Kidney (tissue), 14 donors: ENCODE data around the gene SCARB1. TPM values are rescaled to one million over a fixed set of nuclear protein-coding genes. Genes with fewer than 3 reads are reported as not detected.
A peak's percentile ranks its signal among the peaks of the same experiment; 100 is the strongest.

Experiments used
- DNase-seq, 5 donors: peaks; one replicate each; pipeline ENCODE4 v3.0.0-alpha.2; 2013 to 2020
- FAIRE-seq: peaks from 2 replicates; lab custom pipeline; 2012; peaks lifted over from hg19 to GRCh38; lab: Jason Lieb, UNC
- H3K27ac ChIP-seq, 2 donors: one replicate each; pipeline ENCODE4 v1.7.0; 2013; ENCODE audit warnings: low read depth in 2 of 2, low read length in 2 of 2, inconsistent platforms in 1 of 2
- H3K27me3 ChIP-seq: one replicate; pipeline ENCODE4 v1.7.1; 2013; ENCODE audit warnings: low read length, inconsistent platforms; ENCODE audit not compliant: control insufficient read depth, insufficient read depth
- H3K36me3 ChIP-seq, 3 donors: one replicate each; pipeline versions ENCODE4 v1.7.0 to v1.7.1; 2013; ENCODE audit warnings: low read length in 3 of 3, control low read depth in 1 of 3, inconsistent platforms in 1 of 3; ENCODE audit not compliant: insufficient read depth in 3 of 3, control insufficient read depth in 2 of 3
- H3K4me1 ChIP-seq, 3 donors: one replicate each; pipeline versions ENCODE4 v1.7.0 to v1.7.1; 2013; ENCODE audit warnings: low read length in 3 of 3, inconsistent platforms in 1 of 3, low read depth in 1 of 3; ENCODE audit not compliant: control insufficient read depth in 2 of 3, insufficient read depth in 2 of 3
- H3K4me3 ChIP-seq, 3 donors: one replicate each; pipeline versions ENCODE4 v1.7.0 to v1.8.1; 2013; ENCODE audit warnings: low read length in 3 of 3, control low read depth in 1 of 3, inconsistent platforms in 1 of 3
- H3K9ac ChIP-seq, 3 donors: one replicate each; pipeline versions ENCODE4 v1.7.0 to v1.7.1; 2013; ENCODE audit warnings: low read length in 3 of 3, control low read depth in 1 of 3, inconsistent platforms in 1 of 3
- H3K9me3 ChIP-seq, 3 donors: one replicate each; pipeline versions ENCODE4 v1.7.0 to v1.7.1; 2013; ENCODE audit warnings: low read length in 3 of 3, control low read depth in 1 of 3, inconsistent platforms in 1 of 3; ENCODE audit not compliant: control insufficient read depth in 2 of 3, insufficient read depth in 1 of 3
- CTCF ChIP-seq: IDR thresholded peaks from 3 replicates; pipeline ENCODE4 v1.5.1; 2012; ENCODE audit warnings: mild to moderate bottlenecking, moderate library complexity, borderline replicate concordance; ENCODE audit not compliant: insufficient read depth; ENCODE audit errors: extremely low read depth
- intact Hi-C: fragments of 100-400 bp; cut with DNase I; formaldehyde crosslinking; loops from one replicate; pipeline ENCODE4 v1.11.1; 2022
- polyA plus RNA-seq: library from polyadenylated mRNA; stranded (reverse); fragments of 350-450 nt; fragmentation: Illumina TruSeq; extraction: RNeasy Lipid Tissue Mini Kit (QIAGEN cat#74804); gene quantifications from one replicate; pipeline ENCODE4 v1.2.3, GENCODE V29; 2014; ENCODE audit warnings: low read depth, low replicate concordance; ENCODE audit not compliant: insufficient read depth
- total RNA-seq: library from RNA; stranded (reverse); fragmentation: NEBNext Ultra II Directional; extraction: Animal tissue kit (Norgen Biotek cat#: 25700); gene quantifications from one replicate; pipeline ENCODE4 v1.2.1, GENCODE V29; 2021
- donor health status: control.
- donor health status: control.
- donor health status: control.
- donor health status: control.
- donor health status: control.
- donor health status: DM: yes; HTN: yes; CAD: no.
- donor health status: Normal renal cell carcinoma (clear cell type).

SCARB1 gene
- total and polyA plus RNA-seq, 2 donors from 2014 or later, result 12.3 to 13.2 TPM

GRCh38 chr12:124754491-124754890 lies 109.2 kb downstream of the SCARB1 start:
- intact Hi-C loops, result no loop called here
- peak overlapping the region; percentile 45 for H3K27ac ChIP-seq
- no peaks in the 10 kb centered on the region for H3K9me3 ChIP-seq
- H3K4me3 ChIP-seq, result no peak overlapping the region
- no peak for DNase-seq
- TF ChIP-seq CTCF, result no peak
- no peaks in the 10 kb centered on the region for H3K27me3 ChIP-seq
- FAIRE-seq, result no peak
- H3K9ac ChIP-seq, result peak overlapping the region in 1 of 3 donors; percentile 14
- peaks cover 3 to 32% (median 22%) of the 10 kb centered on the region in 3 donors for H3K4me1 ChIP-seq
- no peaks in the 10 kb centered on the region for H3K36me3 ChIP-seq

- no peak for FAIRE-seq
These were observed 109.7 kb downstream of the SCARB1 start for GRCh38 chr12:124753993-124754392.

GRCh38 chr12:124753228-124753591 lies 110.5 kb downstream of the SCARB1 start:
- peaks cover 3 to 32% (median 22%) of the 10 kb centered on the region in 3 donors for H3K4me1 ChIP-seq
- intact Hi-C loops, result no loop called here
- FAIRE-seq, result no peak
- no peak overlapping the region for H3K4me3 ChIP-seq
- TF ChIP-seq CTCF, result no peak
- no peaks in the 10 kb centered on the region for H3K36me3 ChIP-seq
- DNase-seq, result peak in 2 of 5 donors; percentile 67
- H3K27ac ChIP-seq, result no peak overlapping the region
- H3K9me3 ChIP-seq, result no peaks in the 10 kb centered on the region
- H3K27me3 ChIP-seq, result no peaks in the 10 kb centered on the region
- no peak overlapping the region for H3K9ac ChIP-seq

More at GRCh38 chr12:124753993-124754392, 109.7 kb downstream of the SCARB1 start:
- intact Hi-C loops, result no loop called here
- DNase-seq, result no peak
- Histone ChIP-seq H3K9ac (no peak overlapping the region), H3K4me3 (no peak overlapping the region), H3K9me3 (no peaks in the 10 kb centered on the region), H3K27ac (no peak overlapping the region), H3K4me1 (peaks cover 3 to 32% (median 22%) of the 10 kb centered on the region in 3 donors), H3K36me3 (no peaks in the 10 kb centered on the region), H3K27me3 (no peaks in the 10 kb centered on the region)
- TF ChIP-seq CTCF, result no peak
